Measurements from ENCODE around the gene IQGAP1. TPM values are rescaled to one million over a fixed set of nuclear protein-coding genes. Genes with fewer than 3 reads are reported as not detected.

IQGAP1 gene
- total RNA-seq, 1 experiment from 2014 or later: 72.4 TPM

GRCh38 chr15:90349821-90350220 is 38.2 kb upstream of the IQGAP1 start:
- H2BK15ac ChIP-seq (ENCODE audit: low read depth, low read length): no peak overlapping the region
- no peak overlapping the region for H3K9ac ChIP-seq (ENCODE audit: extremely low read depth, insufficient read length, low read length)
- H3K79me1 ChIP-seq (ENCODE audit: insufficient read depth, low read depth, low read length, poor library complexity, severe bottlenecking): no peaks in the 10 kb centered on the region
- H3K23ac ChIP-seq (ENCODE audit: insufficient read length, low read depth, low read length): no peak overlapping the region
- no peak overlapping the region for H3K4ac ChIP-seq (ENCODE audit: low read depth, low read length)
- no CpG with 5 or more reads among the region's 9 CpGs for WGBS (ENCODE audit: extremely low coverage, insufficient read length, low lambda C conversion rate)
- Mint-ChIP-seq H3K4me1 (peaks cover 4 to 5% of the 10 kb centered on the region in 2 experiments; a peak in 2 of 4 replicates), H3K9me3 (no peaks in the 10 kb centered on the region), H3K36me3 (ENCODE audit: insufficient read depth in 1 of 3, low read depth in 3 of 3) (no peaks in the 10 kb centered on the region), H3K4me3 (no peak overlapping the region), H3K27me3 (ENCODE audit: low read depth) (peaks cover 15% of the 10 kb centered on the region), H3K27ac (no peak overlapping the region)
- no peak for DNase-seq
- H2BK120ac ChIP-seq (ENCODE audit: low read depth, low read length, poor library complexity, severe bottlenecking): no peak overlapping the region
- no peak overlapping the region for H2BK12ac ChIP-seq (ENCODE audit: insufficient read length, low read depth, low read length)
- no peak overlapping the region for H2BK5ac ChIP-seq (ENCODE audit: insufficient read length, low read length)
- H3K4me1 ChIP-seq (ENCODE audit: insufficient read depth, low read length): no peaks in the 10 kb centered on the region; the same call in 1 of the 2 replicates
- H3K18ac ChIP-seq (ENCODE audit: insufficient read length, low read depth, low read length): no peak overlapping the region
- H4K5ac ChIP-seq (ENCODE audit: insufficient read length, low read depth, low read length): no peak overlapping the region
- H3K27ac ChIP-seq (ENCODE audit: insufficient read length, low read depth, low read length): no peak overlapping the region
- no peaks in the 10 kb centered on the region for H3K27me3 ChIP-seq (ENCODE audit: insufficient read depth, low read length)
- no peak overlapping the region for H3K56ac ChIP-seq (ENCODE audit: insufficient read length, low read depth, low read length)
- H2AK5ac ChIP-seq (ENCODE audit: insufficient read length, low read length): no peak overlapping the region
- no peak overlapping the region for H4K8ac ChIP-seq (replicated peaks; ENCODE audit: insufficient read length, low read depth, low read length)
- no peak for TF ChIP-seq CTCF (conservative IDR thresholded peaks at IDR 0.05)
- H3K9me3 ChIP-seq (ENCODE audit: control insufficient read depth, low read depth, low read length): no peaks in the 10 kb centered on the region
- no peak overlapping the region for H3T11ph ChIP-seq (ENCODE audit: low read length)
- H4K20me1 ChIP-seq (ENCODE audit: control insufficient read depth, insufficient read depth, insufficient read length): no peaks in the 10 kb centered on the region
- H2BK20ac ChIP-seq (ENCODE audit: low read depth, low read length, poor library complexity, severe bottlenecking): no peak overlapping the region
- no peak overlapping the region for H3K4me2 ChIP-seq (ENCODE audit: insufficient read depth, insufficient read length, low read length)
- H3K79me2 ChIP-seq (ENCODE audit: insufficient read depth, low read length): no peaks in the 10 kb centered on the region
- no peak overlapping the region for H4K91ac ChIP-seq (ENCODE audit: insufficient read length, low read depth, low read length)
- H2AFZ ChIP-seq (ENCODE audit: low read length): no peak overlapping the region
- H3K23me2 ChIP-seq (ENCODE audit: insufficient read length, low read depth, low read length, poor library complexity, severe bottlenecking): peaks cover 10% of the 10 kb centered on the region
- H3K14ac ChIP-seq (ENCODE audit: insufficient read depth, low read length): no peak overlapping the region

Measured in H9 (cell line).